ENCODE data around the gene ATG10.
A peak's percentile ranks its signal among the peaks of the same experiment; 100 is the strongest.

Gene ATG10

DNA sequence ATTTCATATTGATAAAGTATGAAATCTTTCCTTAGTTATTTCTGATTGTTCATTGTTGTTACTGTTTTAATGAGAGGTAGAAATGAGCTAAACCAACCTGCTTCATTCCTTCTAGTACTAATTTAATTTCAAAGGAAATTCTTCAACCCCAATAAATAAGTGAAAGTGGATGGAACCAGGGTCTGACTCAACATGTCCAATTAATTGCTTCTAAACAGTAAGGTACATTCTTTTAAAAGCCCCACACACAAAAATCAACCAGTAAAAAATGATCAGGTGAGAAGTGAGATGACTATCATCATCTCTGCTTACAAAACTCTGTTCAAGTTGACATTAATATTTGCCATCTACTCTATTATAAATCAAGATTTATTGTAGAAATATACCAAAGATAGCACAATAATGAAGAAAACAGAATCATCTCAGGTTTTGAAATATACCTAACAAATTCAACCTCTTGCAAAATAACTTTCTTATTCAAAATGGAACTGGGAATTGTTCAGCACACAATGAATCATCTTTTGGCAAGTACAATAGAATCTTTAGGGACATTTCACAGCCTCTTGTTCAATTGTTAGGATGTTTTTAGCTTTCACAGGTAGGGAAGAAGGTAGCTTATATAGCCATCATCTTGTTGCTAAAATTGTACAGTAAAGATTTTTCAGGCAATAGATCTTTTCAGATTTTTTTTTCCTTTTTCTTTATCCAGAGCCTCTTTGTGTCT, 191.8 kb downstream of the ATG10 start:
- H3K27me3 ChIP-seq (ENCODE audit: insufficient read depth, poor library complexity, severe bottlenecking), result no peaks in the 10 kb centered on the region
- no peak overlapping the region for H3K4me3 ChIP-seq (ENCODE audit: severe bottlenecking)
- DNase-seq (ENCODE audit: low spot score) (no peak), ATAC-seq (ENCODE audit: low read depth) (no peak; the same call in 1 of the 3 replicates)
- TF ChIP-seq, protein P1, sequence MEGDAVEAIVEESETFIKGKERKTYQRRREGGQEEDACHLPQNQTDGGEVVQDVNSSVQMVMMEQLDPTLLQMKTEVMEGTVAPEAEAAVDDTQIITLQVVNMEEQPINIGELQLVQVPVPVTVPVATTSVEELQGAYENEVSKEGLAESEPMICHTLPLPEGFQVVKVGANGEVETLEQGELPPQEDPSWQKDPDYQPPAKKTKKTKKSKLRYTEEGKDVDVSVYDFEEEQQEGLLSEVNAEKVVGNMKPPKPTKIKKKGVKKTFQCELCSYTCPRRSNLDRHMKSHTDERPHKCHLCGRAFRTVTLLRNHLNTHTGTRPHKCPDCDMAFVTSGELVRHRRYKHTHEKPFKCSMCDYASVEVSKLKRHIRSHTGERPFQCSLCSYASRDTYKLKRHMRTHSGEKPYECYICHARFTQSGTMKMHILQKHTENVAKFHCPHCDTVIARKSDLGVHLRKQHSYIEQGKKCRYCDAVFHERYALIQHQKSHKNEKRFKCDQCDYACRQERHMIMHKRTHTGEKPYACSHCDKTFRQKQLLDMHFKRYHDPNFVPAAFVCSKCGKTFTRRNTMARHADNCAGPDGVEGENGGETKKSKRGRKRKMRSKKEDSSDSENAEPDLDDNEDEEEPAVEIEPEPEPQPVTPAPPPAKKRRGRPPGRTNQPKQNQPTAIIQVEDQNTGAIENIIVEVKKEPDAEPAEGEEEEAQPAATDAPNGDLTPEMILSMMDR (IDR thresholded peaks at IDR 0.05; ENCODE audit: poor library complexity, severe bottlenecking), result no peak
- no peaks in the 10 kb centered on the region for H3K9me3 ChIP-seq (ENCODE audit: severe bottlenecking)
- peak overlapping the region; percentile 77 for H3K27ac ChIP-seq (ENCODE audit: poor library complexity, severe bottlenecking)
- H3K36me3 ChIP-seq (ENCODE audit: low read depth), result no peaks in the 10 kb centered on the region
- H3K4me1 ChIP-seq (ENCODE audit: insufficient read depth, poor library complexity, severe bottlenecking), result peaks cover 41% of the 10 kb centered on the region

DNA sequence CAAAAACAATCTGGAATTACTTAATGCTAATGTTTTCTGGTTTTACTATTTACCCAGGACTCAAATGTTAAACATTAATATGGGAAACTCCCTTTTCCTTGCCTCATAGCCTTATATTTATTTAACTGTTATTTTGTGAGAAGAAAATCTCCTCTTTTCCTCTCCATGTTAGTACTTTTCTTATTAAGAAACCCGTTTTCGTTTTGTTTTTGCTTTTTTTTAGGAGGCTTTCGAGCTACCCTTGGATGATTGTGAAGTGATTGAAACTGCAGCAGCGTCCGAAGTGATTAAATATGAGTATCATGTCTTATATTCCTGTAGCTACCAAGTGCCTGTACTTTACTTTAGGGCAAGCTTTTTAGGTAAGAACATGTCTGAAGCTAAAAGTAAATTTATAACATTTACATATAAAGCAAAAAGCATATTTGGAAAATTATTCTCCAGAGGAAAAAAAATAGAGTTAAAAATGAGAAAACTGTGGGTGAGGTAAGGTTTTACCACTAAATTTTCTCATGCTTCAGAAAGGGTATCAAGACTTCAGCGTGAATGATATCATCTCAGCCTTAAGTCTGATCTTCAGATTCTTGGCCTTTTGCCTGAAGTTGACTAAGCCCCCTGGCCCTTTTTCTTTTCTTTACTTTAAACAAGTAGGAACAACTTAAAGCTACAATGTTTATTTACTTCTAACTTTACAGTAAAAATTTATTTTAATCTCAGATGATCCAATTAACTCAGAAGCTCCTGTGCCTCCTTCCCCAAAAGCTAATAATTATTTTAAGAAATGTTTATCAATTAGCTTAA, 192.6 kb downstream of the ATG10 start:
- no peaks in the 10 kb centered on the region for H3K36me3 ChIP-seq (ENCODE audit: low read depth)
- DNase-seq (ENCODE audit: low spot score) (no peak), ATAC-seq (ENCODE audit: low read depth) (peak; percentile 63)
- H3K9me3 ChIP-seq (ENCODE audit: severe bottlenecking), result no peaks in the 10 kb centered on the region
- no peaks in the 10 kb centered on the region for H3K27me3 ChIP-seq (ENCODE audit: insufficient read depth, poor library complexity, severe bottlenecking)
- no peak overlapping the region for H3K4me3 ChIP-seq (ENCODE audit: severe bottlenecking)
- TF ChIP-seq, protein P1 (IDR thresholded peaks at IDR 0.05; ENCODE audit: poor library complexity, severe bottlenecking), result no peak
- H3K4me1 ChIP-seq (ENCODE audit: insufficient read depth, poor library complexity, severe bottlenecking), result peaks cover 33% of the 10 kb centered on the region
- H3K27ac ChIP-seq (ENCODE audit: poor library complexity, severe bottlenecking), result peak overlapping the region; percentile 77

DNA sequence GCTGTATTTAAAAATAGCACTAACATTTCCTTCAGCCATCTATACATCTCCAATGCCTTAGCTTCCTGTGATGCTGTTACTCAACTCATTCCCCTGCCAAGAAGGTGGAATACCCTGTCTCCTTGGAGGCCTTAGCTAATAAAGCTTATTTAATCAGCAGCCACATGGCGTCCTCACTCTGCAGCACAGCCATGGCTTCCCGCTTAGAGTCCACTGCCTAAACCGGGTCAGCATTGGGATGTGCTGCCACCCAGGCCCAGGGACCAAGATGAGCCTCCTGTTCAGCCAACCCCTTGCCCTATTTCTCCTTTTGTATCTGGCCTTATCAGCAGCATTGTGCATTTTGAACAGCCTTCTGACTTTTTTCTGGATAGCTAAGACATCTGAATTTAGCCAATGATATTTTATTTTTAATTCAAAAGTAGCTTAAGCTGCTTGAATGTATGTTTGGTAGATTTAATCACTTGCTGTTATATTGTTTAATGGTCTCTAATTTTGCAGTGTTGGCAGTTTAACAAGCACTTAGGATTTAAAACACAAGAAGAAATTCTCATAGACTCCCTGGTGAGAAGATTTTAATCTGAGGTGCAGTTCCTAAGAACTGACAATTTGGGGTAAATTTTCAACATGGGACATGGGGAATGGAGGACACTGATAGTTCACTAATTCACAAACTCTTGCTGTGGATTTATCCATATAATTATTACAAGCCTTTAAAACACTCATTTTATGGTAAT, 193.3 kb downstream of the ATG10 start:
- peak overlapping the region; percentile 77 for H3K27ac ChIP-seq (ENCODE audit: poor library complexity, severe bottlenecking)

DNA sequence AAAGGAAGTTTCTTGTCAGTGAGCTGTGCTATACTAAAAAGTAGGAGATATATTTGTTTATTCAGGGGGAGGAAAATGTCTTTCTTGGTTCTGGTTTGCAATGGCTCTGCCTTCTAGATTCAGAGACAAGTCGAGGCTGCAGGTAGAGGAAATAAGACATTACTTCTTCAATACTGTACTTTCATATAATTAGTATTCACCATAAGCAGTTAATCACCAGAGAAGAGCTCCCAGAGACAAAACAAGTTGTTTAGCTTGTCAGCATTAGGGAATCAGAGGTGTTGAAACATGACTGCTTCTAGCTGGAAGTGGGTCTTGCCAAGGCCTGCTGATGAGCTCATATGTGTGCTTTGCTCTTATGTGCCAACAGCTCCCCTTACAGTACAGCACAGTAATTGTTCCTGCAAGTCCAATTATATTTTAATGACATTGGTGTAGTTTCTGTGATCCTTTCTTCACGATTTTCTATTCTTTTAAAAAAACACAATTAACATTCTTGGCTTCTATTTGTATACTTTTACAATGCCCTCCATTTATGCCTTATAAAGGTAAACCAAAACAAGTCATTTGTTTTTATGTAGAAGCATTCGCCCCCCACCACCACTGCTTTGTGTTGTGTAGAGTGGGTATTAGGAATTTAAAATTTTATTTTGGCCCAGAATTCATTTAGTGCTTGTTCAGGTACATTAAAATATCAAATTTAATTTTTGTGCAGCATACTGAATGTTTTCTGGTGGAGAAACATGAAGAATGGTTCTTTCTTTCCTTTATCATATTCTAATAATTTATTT, 194.1 kb downstream of the ATG10 start:
- no peaks in the 10 kb centered on the region for H3K9me3 ChIP-seq (ENCODE audit: severe bottlenecking)
- ATAC-seq (ENCODE audit: low read depth), result peak; percentile 93
- H3K4me3 ChIP-seq (ENCODE audit: severe bottlenecking), result no peak overlapping the region
- H3K4me1 ChIP-seq (ENCODE audit: insufficient read depth, poor library complexity, severe bottlenecking), result peaks cover 28% of the 10 kb centered on the region
- DNase-seq (ENCODE audit: low spot score), result peak; percentile 80
- no peaks in the 10 kb centered on the region for H3K27me3 ChIP-seq (ENCODE audit: insufficient read depth, poor library complexity, severe bottlenecking)
- TF ChIP-seq, protein P1 (IDR thresholded peaks at IDR 0.05; ENCODE audit: poor library complexity, severe bottlenecking), result peak; percentile 98
- peak overlapping the region; percentile 77 for H3K27ac ChIP-seq (ENCODE audit: poor library complexity, severe bottlenecking)
- H3K36me3 ChIP-seq (ENCODE audit: low read depth), result no peaks in the 10 kb centered on the region

More for the DNA sequence above, 193.3 kb downstream of the ATG10 start:
- DNase-seq (ENCODE audit: low spot score), result no peak
- Histone ChIP-seq H3K27me3 (ENCODE audit: insufficient read depth, poor library complexity, severe bottlenecking) (no peaks in the 10 kb centered on the region), H3K4me3 (ENCODE audit: severe bottlenecking) (no peak overlapping the region), H3K4me1 (ENCODE audit: insufficient read depth, poor library complexity, severe bottlenecking) (peaks cover 28% of the 10 kb centered on the region), H3K36me3 (ENCODE audit: low read depth) (no peaks in the 10 kb centered on the region), H3K9me3 (ENCODE audit: severe bottlenecking) (no peaks in the 10 kb centered on the region)
- peak; percentile 76 for ATAC-seq (ENCODE audit: low read depth)
- TF ChIP-seq, protein P1 (IDR thresholded peaks at IDR 0.05; ENCODE audit: poor library complexity, severe bottlenecking), result no peak

Measured in RWPE2 (cell line).